Endothelial cell (in vitro differentiated cells): Measurements from ENCODE around the gene FAM53B. TPM values are rescaled to one million over a fixed set of nuclear protein-coding genes. Genes with fewer than 3 reads are reported as not detected.

Experiments
- DNase-seq: peaks from one replicate; pipeline ENCODE4 v3.0.0; 2021; ENCODE audit warnings: low spot score
- H3K27ac Mint-ChIP-seq: one replicate; pipeline ENCODE4 v1.8.0; 2021; ENCODE audit warnings: mixed read lengths, inconsistent platforms; ENCODE audit not compliant: unreplicated experiment
- H3K27me3 Mint-ChIP-seq: one replicate; pipeline ENCODE4 v1.8.0; 2021; ENCODE audit warnings: mild to moderate bottlenecking, moderate library complexity, mixed read lengths, inconsistent platforms; ENCODE audit not compliant: unreplicated experiment
- H3K36me3 Mint-ChIP-seq: one replicate; pipeline ENCODE4 v1.8.0; 2021; ENCODE audit warnings: mild to moderate bottlenecking, low read depth, mixed read lengths, inconsistent platforms; ENCODE audit not compliant: unreplicated experiment
- H3K4me1 Mint-ChIP-seq: one replicate; pipeline ENCODE4 v1.8.0; 2021; ENCODE audit warnings: mild to moderate bottlenecking, mixed read lengths, inconsistent platforms; ENCODE audit not compliant: unreplicated experiment
- H3K4me3 Mint-ChIP-seq: one replicate; pipeline ENCODE4 v1.8.0; 2021; ENCODE audit warnings: mild to moderate bottlenecking, mixed read lengths, inconsistent platforms; ENCODE audit not compliant: unreplicated experiment
- H3K9me3 Mint-ChIP-seq: one replicate; pipeline ENCODE4 v1.8.0; 2021; ENCODE audit warnings: mixed read lengths, inconsistent platforms; ENCODE audit not compliant: unreplicated experiment
- total RNA-seq: library from RNA; stranded (reverse); fragmentation: NEBNext Ultra II Directional; extraction: Animal tissue kit (Norgen Biotek cat#: 25700); gene quantifications from one replicate; pipeline ENCODE4 v1.2.1, GENCODE V29; 2021; ENCODE audit not compliant: unreplicated experiment
- TF ChIP-seq, protein P1 (sequence below): fragments of 200-600 bp; sonication (generic); IDR thresholded peaks from one replicate; pipeline ENCODE4 v1.5.0; 2021; ENCODE audit warnings: antibody characterized with exemption; ENCODE audit not compliant: unreplicated experiment

The FAM53B gene
- total RNA-seq, 1 donor from 2014 or later = 21.0 TPM

DNA sequence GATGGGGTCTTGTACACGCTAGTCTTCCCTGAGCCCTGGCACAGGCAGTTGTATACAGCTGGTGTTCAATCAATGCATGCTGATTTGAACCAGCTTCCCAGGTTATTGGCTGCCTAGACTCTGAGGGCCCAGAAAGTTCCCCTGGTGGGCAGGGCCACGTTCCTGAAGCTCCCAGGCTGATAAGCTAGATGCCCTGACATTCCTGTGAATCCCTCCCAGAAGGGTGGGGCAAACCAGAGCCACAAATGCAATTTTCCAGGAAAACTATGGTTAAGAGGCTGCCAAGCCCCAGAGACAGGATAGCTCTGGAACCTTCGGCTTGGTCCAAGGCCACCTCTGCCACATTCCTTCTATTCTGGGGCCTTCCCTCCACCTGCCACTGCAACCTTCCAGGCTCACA, 78.2 kb downstream of the FAM53B start:
- Mint-ChIP-seq H3K4me1 (peaks cover 6% of the 10 kb centered on the region), H3K4me3 (no peak overlapping the region), H3K36me3 (peaks cover 7% of the 10 kb centered on the region), H3K27me3 (peaks cover 2% of the 10 kb centered on the region), H3K9me3 (no peaks in the 10 kb centered on the region), H3K27ac (no peak overlapping the region)
- no peak for DNase-seq
- TF ChIP-seq, protein P1, sequence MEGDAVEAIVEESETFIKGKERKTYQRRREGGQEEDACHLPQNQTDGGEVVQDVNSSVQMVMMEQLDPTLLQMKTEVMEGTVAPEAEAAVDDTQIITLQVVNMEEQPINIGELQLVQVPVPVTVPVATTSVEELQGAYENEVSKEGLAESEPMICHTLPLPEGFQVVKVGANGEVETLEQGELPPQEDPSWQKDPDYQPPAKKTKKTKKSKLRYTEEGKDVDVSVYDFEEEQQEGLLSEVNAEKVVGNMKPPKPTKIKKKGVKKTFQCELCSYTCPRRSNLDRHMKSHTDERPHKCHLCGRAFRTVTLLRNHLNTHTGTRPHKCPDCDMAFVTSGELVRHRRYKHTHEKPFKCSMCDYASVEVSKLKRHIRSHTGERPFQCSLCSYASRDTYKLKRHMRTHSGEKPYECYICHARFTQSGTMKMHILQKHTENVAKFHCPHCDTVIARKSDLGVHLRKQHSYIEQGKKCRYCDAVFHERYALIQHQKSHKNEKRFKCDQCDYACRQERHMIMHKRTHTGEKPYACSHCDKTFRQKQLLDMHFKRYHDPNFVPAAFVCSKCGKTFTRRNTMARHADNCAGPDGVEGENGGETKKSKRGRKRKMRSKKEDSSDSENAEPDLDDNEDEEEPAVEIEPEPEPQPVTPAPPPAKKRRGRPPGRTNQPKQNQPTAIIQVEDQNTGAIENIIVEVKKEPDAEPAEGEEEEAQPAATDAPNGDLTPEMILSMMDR = no peak

- TF ChIP-seq, protein P1 = no peak
- no peak overlapping the region for H3K4me3 Mint-ChIP-seq
- H3K27me3 Mint-ChIP-seq = peaks cover 2% of the 10 kb centered on the region
- peaks cover 7% of the 10 kb centered on the region for H3K36me3 Mint-ChIP-seq
- no peaks in the 10 kb centered on the region for H3K9me3 Mint-ChIP-seq
- no peak overlapping the region for H3K27ac Mint-ChIP-seq
- peaks cover 4% of the 10 kb centered on the region for H3K4me1 Mint-ChIP-seq
- no peak for DNase-seq
Measured at GRCh38 chr10:124665558-124665957, 78.6 kb downstream of the FAM53B start.

DNA sequence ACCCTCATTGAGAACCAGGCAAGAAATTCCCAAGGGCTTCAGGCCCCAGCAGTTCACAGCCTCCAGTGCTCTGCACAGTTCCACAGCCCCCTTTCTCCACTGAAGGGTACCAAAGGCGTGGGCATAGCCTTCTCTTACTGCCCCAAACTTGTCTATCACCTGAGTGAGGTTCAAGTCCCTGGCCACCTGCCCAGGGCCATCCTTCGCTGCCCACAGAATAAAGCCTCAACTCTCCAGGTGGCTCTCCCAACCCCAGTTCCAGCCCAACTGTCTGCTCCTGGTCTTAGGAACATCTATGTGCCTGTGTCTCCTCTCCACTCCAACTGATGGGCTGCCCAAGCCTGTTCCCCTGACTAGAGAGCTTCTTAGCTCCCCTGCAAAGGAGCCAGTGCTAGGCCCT, 79.1 kb downstream of the FAM53B start:
- peaks cover 7% of the 10 kb centered on the region for H3K36me3 Mint-ChIP-seq
- H3K4me3 Mint-ChIP-seq = no peak overlapping the region
- H3K27me3 Mint-ChIP-seq = peaks cover 5% of the 10 kb centered on the region
- TF ChIP-seq, protein P1 = no peak
- H3K9me3 Mint-ChIP-seq = no peaks in the 10 kb centered on the region
- no peak overlapping the region for H3K27ac Mint-ChIP-seq
- no peak for DNase-seq
- H3K4me1 Mint-ChIP-seq = peaks cover 4% of the 10 kb centered on the region

GRCh38 chr10:124663766-124664360, 80.3 kb downstream of the FAM53B start:
- no peak for DNase-seq
- no peak overlapping the region for H3K27ac Mint-ChIP-seq

DNA sequence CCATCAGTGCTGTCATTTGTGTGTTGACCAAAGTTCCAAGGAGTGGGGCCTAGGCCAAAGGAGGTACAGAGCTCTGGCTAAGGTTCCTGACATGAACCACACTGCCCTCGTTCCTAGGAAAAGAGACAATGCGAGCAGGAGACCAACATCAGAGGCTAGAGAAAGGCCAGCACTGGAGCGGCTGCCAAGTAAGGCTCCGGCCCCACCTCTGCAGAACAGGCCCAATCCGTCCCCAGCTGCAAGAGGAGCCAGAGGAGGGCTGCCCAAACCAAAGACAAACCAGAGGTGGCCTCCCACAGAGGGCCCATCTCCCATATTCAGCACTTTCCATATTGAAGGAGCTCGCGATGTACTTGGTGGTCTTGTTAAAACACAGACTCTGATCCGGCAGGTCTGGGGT, 81.0 kb downstream of the FAM53B start:
- H3K36me3 Mint-ChIP-seq = peaks cover 7% of the 10 kb centered on the region
- peaks cover 4% of the 10 kb centered on the region for H3K27me3 Mint-ChIP-seq
- no peak overlapping the region for H3K27ac Mint-ChIP-seq
- no peak for DNase-seq
- H3K4me1 Mint-ChIP-seq = peaks cover 4% of the 10 kb centered on the region
- no peaks in the 10 kb centered on the region for H3K9me3 Mint-ChIP-seq
- H3K4me3 Mint-ChIP-seq = no peak overlapping the region
- TF ChIP-seq, protein P1 = no peak

More at GRCh38 chr10:124663766-124664360, 80.3 kb downstream of the FAM53B start:
- Mint-ChIP-seq H3K4me1 (peaks cover 4% of the 10 kb centered on the region), H3K36me3 (peaks cover 7% of the 10 kb centered on the region), H3K9me3 (no peaks in the 10 kb centered on the region), H3K4me3 (no peak overlapping the region), H3K27me3 (peaks cover 5% of the 10 kb centered on the region)
- TF ChIP-seq, protein P1 = no peak
